CD14-positive monocyte (primary cell): Measurements from ENCODE around the gene PUM2. TPM values are rescaled to one million over a fixed set of nuclear protein-coding genes. Genes with fewer than 3 reads are reported as not detected.

Experiments used
- DNase-seq, 3 donors: peaks; one replicate each; pipeline ENCODE4 v3.0.0-alpha.2; 2011 to 2022
- H2AFZ ChIP-seq: 2 replicates; pipeline ENCODE4 v1.6.0; 2012; ENCODE audit warnings: mild to moderate bottlenecking, low read depth, low read length, inconsistent platforms; ENCODE audit not compliant: insufficient read depth, poor library complexity, severe bottlenecking
- H3K27ac ChIP-seq, 2 donors: 1 replicate in 1 of 2; 2 replicates in 1 of 2; pipeline ENCODE4 v1.5.1; 2012 to 2013; ENCODE audit warnings: low read length in 2 of 2, control low read depth in 1 of 2, inconsistent platforms in 1 of 2, low read depth in 1 of 2, mild to moderate bottlenecking in 1 of 2
- H3K27me3 ChIP-seq, 2 donors: one replicate each; pipeline versions ENCODE4 v1.6.0 to v1.6.1; 2011 to 2013; ENCODE audit warnings: low read length in 2 of 2; ENCODE audit not compliant: control insufficient read depth in 2 of 2, insufficient read depth in 2 of 2
- H3K36me3 ChIP-seq, 2 donors: replicated peaks in 1 of 2; 1 replicate in 1 of 2; 2 replicates in 1 of 2; pipeline versions ENCODE4 v1.5.1 to v1.6.1; 2012 to 2013; ENCODE audit warnings: low read length in 2 of 2, control low read depth in 1 of 2, inconsistent platforms in 1 of 2, mild to moderate bottlenecking in 1 of 2; ENCODE audit not compliant: insufficient read depth in 2 of 2, control insufficient read depth in 1 of 2
- H3K4me1 ChIP-seq, 2 donors: 1 replicate in 1 of 2; 2 replicates in 1 of 2; pipeline versions ENCODE4 v1.5.1 to v1.6.1; 2012 to 2013; ENCODE audit warnings: low read length in 2 of 2, control low read depth in 1 of 2, inconsistent platforms in 1 of 2, mild to moderate bottlenecking in 1 of 2, moderate library complexity in 1 of 2; ENCODE audit not compliant: insufficient read depth in 2 of 2, control insufficient read depth in 1 of 2
- H3K4me2 ChIP-seq: replicated peaks from 2 replicates; pipeline ENCODE3; 2012; ENCODE audit warnings: low read length, moderate library complexity, mild to moderate bottlenecking; ENCODE audit not compliant: poor library complexity, severe bottlenecking; ENCODE audit errors: extremely low read depth
- H3K4me3 ChIP-seq, 3 experiments: fragments of 200-600 bp in 1 of 3; sonication (generic) in 1 of 3; replicated peaks in 1 of 3; 1 replicate in 2 of 3; 2 replicates in 1 of 3; pipeline ENCODE4 v1.5.1; 2011 to 2013; ENCODE audit warnings: low read length in 3 of 3, mild to moderate bottlenecking in 3 of 3, control low read depth in 2 of 3, low read depth in 2 of 3, inconsistent platforms in 1 of 3, moderate library complexity in 1 of 3
- H3K79me2 ChIP-seq: 2 replicates; pipeline ENCODE4 v1.6.0; 2012; ENCODE audit warnings: mild to moderate bottlenecking, control low read depth, inconsistent platforms, low read length, moderate library complexity; ENCODE audit not compliant: insufficient read depth
- H3K9ac ChIP-seq: 2 replicates; pipeline ENCODE4 v1.6.0; 2017; ENCODE audit warnings: low read length, mild to moderate bottlenecking; ENCODE audit not compliant: insufficient read depth, poor library complexity, severe bottlenecking
- H3K9me3 ChIP-seq, 2 donors: replicated peaks in 1 of 2; 1 replicate in 1 of 2; 2 replicates in 1 of 2; pipeline versions ENCODE4 v1.5.1 to v1.6.1; 2012 to 2013; ENCODE audit warnings: low read length in 2 of 2, control low read depth in 1 of 2; ENCODE audit not compliant: control insufficient read depth in 1 of 2, insufficient read depth in 1 of 2
- H4K20me1 ChIP-seq: 2 replicates; pipeline ENCODE4 v1.6.0; 2012; ENCODE audit warnings: mild to moderate bottlenecking, low read length, control low read depth, moderate library complexity; ENCODE audit not compliant: insufficient read depth
- H3K27ac Mint-ChIP-seq, 7 donors: one replicate each; pipeline ENCODE4 v1.8.0; 2020; ENCODE audit warnings: mild to moderate bottlenecking in 7 of 7, mixed read lengths in 7 of 7, moderate library complexity in 6 of 7, inconsistent platforms in 2 of 7
- H3K27me3 Mint-ChIP-seq, 3 donors: one replicate each; pipeline ENCODE4 v1.8.0; 2021 to 2022; ENCODE audit warnings: low read depth in 3 of 3, mild to moderate bottlenecking in 3 of 3, mixed read lengths in 3 of 3, moderate library complexity in 3 of 3, inconsistent platforms in 1 of 3
- H3K36me3 Mint-ChIP-seq, 2 donors: one replicate each; pipeline ENCODE4 v1.8.0; 2020; ENCODE audit warnings: mixed read lengths in 2 of 2, inconsistent platforms in 1 of 2, mild to moderate bottlenecking in 1 of 2
- H3K4me1 Mint-ChIP-seq: one replicate; pipeline ENCODE4 v1.8.0; 2020; ENCODE audit warnings: mild to moderate bottlenecking, mixed read lengths
- H3K4me3 Mint-ChIP-seq, 2 donors: one replicate each; pipeline ENCODE4 v1.8.0; 2020; ENCODE audit warnings: mild to moderate bottlenecking in 2 of 2, mixed read lengths in 2 of 2, moderate library complexity in 1 of 2
- H3K9me3 Mint-ChIP-seq, 7 donors: one replicate each; pipeline ENCODE4 v1.8.0; 2020 to 2022; ENCODE audit warnings: mixed read lengths in 7 of 7, mild to moderate bottlenecking in 6 of 7, moderate library complexity in 6 of 7, inconsistent platforms in 2 of 7
- CTCF ChIP-seq: fragments of 200-600 bp; IDR thresholded peaks from one replicate; pipeline ENCODE4 v1.8.0; 2022; ENCODE audit warnings: antibody characterized with exemption, mild to moderate bottlenecking
- WGBS: methylation state at CpG from one replicate; pipeline ENCODE4 v1.1.5; 2013; ENCODE audit warnings: missing lambda C conversion rate; ENCODE audit not compliant: insufficient coverage; 5-methylcytosine and 5-hydroxymethylcytosine counted together
- intact Hi-C, 2 donors: fragments of 100-400 bp; cut with micrococcal nuclease; formaldehyde crosslinking; loops; one replicate each; pipeline versions ENCODE4 v1.15.0 to v1.15.1; 2023
- polyA plus RNA-seq, 3 donors: library from polyadenylated mRNA; depleted of rRNA in 1 of 3; unstranded in 2 of 3; stranded (reverse) in 1 of 3; fragments of 300-500 nt in 2 of 3; fragments of >200 nt in 1 of 3; fragmentation: Illumina TruSeq in 2 of 3; gene quantifications; 1 replicate in 2 of 3; 2 replicates in 1 of 3; pipeline ENCODE4 v1.2.3, GENCODE V29; 2012 to 2021

Gene PUM2
- polyA plus RNA-seq, 3 donors, result 7.2 to 22.4 (median 8.3) TPM

- 93% methylated on average over 3 of the region's 5 CpGs for WGBS
- H3K9me3 ChIP-seq, result peaks cover 0 to 5% of the 10 kb centered on the region in 2 donors
- DNase-seq, result no peak
- no peaks in the 10 kb centered on the region for H3K79me2 ChIP-seq
- Mint-ChIP-seq H3K9me3 (peaks cover 1 to 14% (median 4%) of the 10 kb centered on the region in 7 donors), H3K36me3 (no peaks in the 10 kb centered on the region), H3K4me1 (peaks cover 20% of the 10 kb centered on the region), H3K27ac (no peak overlapping the region), H3K4me3 (no peak overlapping the region), H3K27me3 (peaks cover 0 to 6% (median 2%) of the 10 kb centered on the region in 3 donors)
- H3K27ac ChIP-seq, result no peak overlapping the region
- no peaks in the 10 kb centered on the region for H3K36me3 ChIP-seq
- peaks cover 13 to 16% of the 10 kb centered on the region in 2 donors for H3K4me1 ChIP-seq
- no peaks in the 10 kb centered on the region for H4K20me1 ChIP-seq
- no peak overlapping the region for H3K4me2 ChIP-seq
- intact Hi-C loops, result no loop called here
- TF ChIP-seq CTCF, result no peak
- H3K9ac ChIP-seq, result no peak overlapping the region
- no peaks in the 10 kb centered on the region for H3K27me3 ChIP-seq
- H3K4me3 ChIP-seq, result no peak overlapping the region
- no peak overlapping the region for H2AFZ ChIP-seq
These were observed 12.9 kb upstream of the PUM2 start for GRCh38 chr2:20363578-20363977.

- H3K4me2 ChIP-seq, result no peak overlapping the region
- H4K20me1 ChIP-seq, result no peaks in the 10 kb centered on the region
- H3K9me3 Mint-ChIP-seq, result peaks cover 0 to 8% (median 2%) of the 10 kb centered on the region in 7 donors
- peaks cover 24% of the 10 kb centered on the region for H3K4me1 Mint-ChIP-seq
- no CpG with 5 or more reads among the region's 5 CpGs for WGBS
- peaks cover 15 to 20% of the 10 kb centered on the region in 2 donors for H3K4me1 ChIP-seq
- H2AFZ ChIP-seq, result no peak overlapping the region
- DNase-seq, result no peak
- peak overlapping the region in 1 of 7 donors; percentile 63 for H3K27ac Mint-ChIP-seq
- no peaks in the 10 kb centered on the region for H3K36me3 ChIP-seq
- H3K27me3 ChIP-seq, result no peaks in the 10 kb centered on the region
- H3K9me3 ChIP-seq, result peaks cover 0 to 3% of the 10 kb centered on the region in 2 donors
- H3K27ac ChIP-seq, result no peak overlapping the region
- no peak overlapping the region for H3K9ac ChIP-seq
- H3K79me2 ChIP-seq, result no peaks in the 10 kb centered on the region
- H3K4me3 Mint-ChIP-seq, result no peak overlapping the region
- TF ChIP-seq CTCF, result no peak
- H3K4me3 ChIP-seq, result no peak overlapping the region
- no peaks in the 10 kb centered on the region for H3K36me3 Mint-ChIP-seq
- intact Hi-C loops, result no loop called here
- H3K27me3 Mint-ChIP-seq, result peaks cover 0 to 5% (median 2%) of the 10 kb centered on the region in 3 donors
These were observed 12.2 kb upstream of the PUM2 start for GRCh38 chr2:20362701-20363435.
